ENCODE measurements around the gene ELF5. TPM values are rescaled to one million over a fixed set of nuclear protein-coding genes. Genes with fewer than 3 reads are reported as not detected.

ELF5 gene
- total and polyA plus RNA-seq, 2 of the 13 experiments (the other 11 are each of a cell fraction or from before 2014, with no cell fraction given) = 0.51 to 2.6 TPM

GRCh38 chr11:34438529-34439507 lies 74.8 kb downstream of the ELF5 start, which contains the start of gene CAT (continued):
- TF ChIP-seq ZNF766 (CRISPR knock-in tag; IDR thresholded peaks at IDR 0.05; ENCODE audit: borderline replicate concordance) = no peak; the same call in 1 of the 2 replicates
- TF ChIP-seq PRPF4 (IDR thresholded peaks at IDR 0.05; ENCODE audit: low read depth, low read length, poor library complexity, severe bottlenecking) = no peak
- no peak; the same call in 1 of the 2 replicates for TF ChIP-seq ZNF138 (CRISPR knock-in tag; IDR thresholded peaks at IDR 0.05; ENCODE audit: low read depth)
- TF ChIP-seq ZNF558 (CRISPR knock-in tag; IDR thresholded peaks at IDR 0.05; ENCODE audit: borderline replicate concordance) = 0 out of 2 replicates have a peak, but pooled peaks have one; percentile 83
- TF ChIP-seq MIXL1 (CRISPR knock-in tag; IDR thresholded peaks at IDR 0.05) = peak; percentile 13; the same call in 1 of the 2 replicates
- no peak for TF ChIP-seq SNRNP70 (IDR thresholded peaks at IDR 0.05; ENCODE audit: low read depth, low read length)
- 0 out of 2 replicates have a peak, but pooled peaks have one; percentile 39 for TF ChIP-seq ZFP82 (CRISPR knock-in tag; IDR thresholded peaks at IDR 0.05; ENCODE audit: borderline replicate concordance)
- TF ChIP-seq ATAD3A (CRISPR knock-in tag; IDR thresholded peaks at IDR 0.05) = no peak
- peak; percentile 71; the same call in 1 of the 2 replicates for TF ChIP-seq ELF4 (CRISPR knock-in tag; IDR thresholded peaks at IDR 0.05; ENCODE audit: borderline replicate concordance)
- no peak for TF ChIP-seq ZNF792 (CRISPR knock-in tag; IDR thresholded peaks at IDR 0.05)
- TF ChIP-seq ESRRA (CRISPR knock-in tag; IDR thresholded peaks at IDR 0.05; ENCODE audit: low read depth) = no peak; the same call in 1 of the 2 replicates
- no peak for TF ChIP-seq ZNF513 (CRISPR knock-in tag; conservative IDR thresholded peaks at IDR 0.05)
- TF ChIP-seq ZZZ3 (CRISPR knock-in tag; IDR thresholded peaks at IDR 0.05; ENCODE audit: borderline replicate concordance) = no peak; the same call in 1 of the 2 replicates
- peak; percentile 78; the same call in 1 of the 2 replicates for TF ChIP-seq GZF1 (CRISPR knock-in tag; IDR thresholded peaks at IDR 0.05)
- no peak for TF ChIP-seq ZNF589 (CRISPR knock-in tag; conservative IDR thresholded peaks at IDR 0.05)
- TF ChIP-seq ZFP62 (CRISPR knock-in tag; IDR thresholded peaks at IDR 0.05) = no peak
- peak; percentile 62 for TF ChIP-seq ERF (CRISPR knock-in tag; IDR thresholded peaks at IDR 0.05)
- TF ChIP-seq, protein P1, sequence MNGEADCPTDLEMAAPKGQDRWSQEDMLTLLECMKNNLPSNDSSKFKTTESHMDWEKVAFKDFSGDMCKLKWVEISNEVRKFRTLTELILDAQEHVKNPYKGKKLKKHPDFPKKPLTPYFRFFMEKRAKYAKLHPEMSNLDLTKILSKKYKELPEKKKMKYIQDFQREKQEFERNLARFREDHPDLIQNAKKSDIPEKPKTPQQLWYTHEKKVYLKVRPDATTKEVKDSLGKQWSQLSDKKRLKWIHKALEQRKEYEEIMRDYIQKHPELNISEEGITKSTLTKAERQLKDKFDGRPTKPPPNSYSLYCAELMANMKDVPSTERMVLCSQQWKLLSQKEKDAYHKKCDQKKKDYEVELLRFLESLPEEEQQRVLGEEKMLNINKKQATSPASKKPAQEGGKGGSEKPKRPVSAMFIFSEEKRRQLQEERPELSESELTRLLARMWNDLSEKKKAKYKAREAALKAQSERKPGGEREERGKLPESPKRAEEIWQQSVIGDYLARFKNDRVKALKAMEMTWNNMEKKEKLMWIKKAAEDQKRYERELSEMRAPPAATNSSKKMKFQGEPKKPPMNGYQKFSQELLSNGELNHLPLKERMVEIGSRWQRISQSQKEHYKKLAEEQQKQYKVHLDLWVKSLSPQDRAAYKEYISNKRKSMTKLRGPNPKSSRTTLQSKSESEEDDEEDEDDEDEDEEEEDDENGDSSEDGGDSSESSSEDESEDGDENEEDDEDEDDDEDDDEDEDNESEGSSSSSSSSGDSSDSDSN (CRISPR knock-in tag; IDR thresholded peaks at IDR 0.05) = peak; percentile 89
- TF ChIP-seq TEAD2 (CRISPR knock-in tag; IDR thresholded peaks at IDR 0.05) = no peak
- TF ChIP-seq, protein P2, sequence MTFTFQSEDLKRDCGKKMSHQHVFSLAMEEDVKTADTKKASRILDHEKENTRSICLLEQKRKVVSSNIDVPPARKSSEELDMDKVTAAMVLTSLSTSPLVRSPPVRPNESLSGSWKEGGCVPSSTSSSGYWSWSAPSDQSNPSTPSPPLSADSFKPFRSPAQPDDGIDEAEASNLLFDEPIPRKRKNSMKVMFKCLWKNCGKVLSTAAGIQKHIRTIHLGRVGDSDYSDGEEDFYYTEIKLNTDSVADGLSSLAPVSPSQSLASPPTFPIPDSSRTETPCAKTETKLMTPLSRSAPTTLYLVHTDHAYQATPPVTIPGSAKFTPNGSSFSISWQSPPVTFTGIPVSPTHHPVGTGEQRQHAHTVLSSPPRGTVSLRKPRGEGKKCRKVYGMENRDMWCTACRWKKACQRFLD (CRISPR knock-in tag; IDR thresholded peaks at IDR 0.05; ENCODE audit: borderline replicate concordance) = peak; percentile 31; the same call in 1 of the 2 replicates
- TF ChIP-seq BRD4 (CRISPR knock-in tag; IDR thresholded peaks at IDR 0.05) = no peak
- TF ChIP-seq, protein P3, sequence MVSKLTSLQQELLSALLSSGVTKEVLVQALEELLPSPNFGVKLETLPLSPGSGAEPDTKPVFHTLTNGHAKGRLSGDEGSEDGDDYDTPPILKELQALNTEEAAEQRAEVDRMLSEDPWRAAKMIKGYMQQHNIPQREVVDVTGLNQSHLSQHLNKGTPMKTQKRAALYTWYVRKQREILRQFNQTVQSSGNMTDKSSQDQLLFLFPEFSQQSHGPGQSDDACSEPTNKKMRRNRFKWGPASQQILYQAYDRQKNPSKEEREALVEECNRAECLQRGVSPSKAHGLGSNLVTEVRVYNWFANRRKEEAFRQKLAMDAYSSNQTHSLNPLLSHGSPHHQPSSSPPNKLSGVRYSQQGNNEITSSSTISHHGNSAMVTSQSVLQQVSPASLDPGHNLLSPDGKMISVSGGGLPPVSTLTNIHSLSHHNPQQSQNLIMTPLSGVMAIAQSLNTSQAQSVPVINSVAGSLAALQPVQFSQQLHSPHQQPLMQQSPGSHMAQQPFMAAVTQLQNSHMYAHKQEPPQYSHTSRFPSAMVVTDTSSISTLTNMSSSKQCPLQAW (CRISPR knock-in tag; IDR thresholded peaks at IDR 0.05) = peak; percentile 82
- TF ChIP-seq KAT8 (CRISPR knock-in tag; IDR thresholded peaks at IDR 0.05) = peak; percentile 35; the same call in 1 of the 2 replicates

Measured in HepG2 (cell line).